DOHH2 (cell line): ENCODE results near the gene ZNF30.

Experiments used
- CTCF ChIP-seq: fragments of 200-600 bp; sonication (generic); IDR thresholded peaks from one replicate; pipeline ENCODE4 v1.5.1; 2014; ENCODE audit warnings: antibody characterized with exemption, mild to moderate bottlenecking, low read depth, low read length; ENCODE audit not compliant: poor library complexity, severe bottlenecking
- EZH2phosphoT487 ChIP-seq: fragments of 200-600 bp; sonication (generic); IDR thresholded peaks from 2 replicates; pipeline ENCODE4 v1.6.1; 2017; ENCODE audit warnings: borderline replicate concordance, mild to moderate bottlenecking, antibody characterized with exemption, low read length, moderate library complexity, mixed read lengths

GRCh38 chr19:34989298-34989697, 62.6 kb downstream of the ZNF30 start:
- TF ChIP-seq CTCF (no peak), EZH2phosphoT487 (no peak)
